Activated CD8-positive, alpha-beta T cell treated with anti-CD3 and anti-CD28 coated beads for 36 hours (primary cell): ENCODE data around the gene CDC37L1. TPM values are rescaled to one million over a fixed set of nuclear protein-coding genes. Genes with fewer than 3 reads are reported as not detected.

ENCODE experiments used
- ATAC-seq: fragments of 200-7000 bp; cut with Tn5 transposase; one replicate; pipeline ENCODE4 v1.10.0; 2021; ENCODE audit warnings: mild to moderate bottlenecking, moderate library complexity
- CTCF ChIA-PET: fragments of 350-600 bp; sonication (Branson Sonifier 250); formaldehyde crosslinking; loops from one replicate; lab custom pipeline; 2021; ENCODE audit warnings: antibody characterized with exemption; lab: Charles Lee
- POLR2A ChIA-PET: fragments of 350-600 bp; sonication (Branson Sonifier 250); formaldehyde crosslinking; loops from one replicate; lab custom pipeline; 2021; ENCODE audit warnings: antibody characterized with exemption; lab: Charles Lee
- DNase-seq: peaks from one replicate; pipeline ENCODE4 v3.0.0-alpha.2; 2020
- H3K27ac Mint-ChIP-seq: one replicate; pipeline ENCODE4 v1.8.0; 2021; ENCODE audit warnings: mild to moderate bottlenecking, mixed read lengths
- H3K27me3 Mint-ChIP-seq: one replicate; pipeline ENCODE4 v1.8.0; 2021; ENCODE audit warnings: mixed read lengths
- H3K36me3 Mint-ChIP-seq: one replicate; pipeline ENCODE4 v1.8.0; 2021; ENCODE audit warnings: low read depth, mixed read lengths
- H3K4me1 Mint-ChIP-seq: one replicate; pipeline ENCODE4 v1.8.0; 2021; ENCODE audit warnings: low read depth, mixed read lengths
- H3K4me3 Mint-ChIP-seq: one replicate; pipeline ENCODE4 v1.8.0; 2021; ENCODE audit warnings: mild to moderate bottlenecking, moderate library complexity, mixed read lengths
- H3K9me3 Mint-ChIP-seq: one replicate; pipeline ENCODE4 v1.8.0; 2021; ENCODE audit warnings: mixed read lengths
- intact Hi-C: fragments of 100-400 bp; cut with micrococcal nuclease; formaldehyde crosslinking; loops from one replicate; pipeline ENCODE4 v1.10.0; 2022
- total RNA-seq, 2 experiments: library from RNA; stranded (reverse); gene quantifications; one replicate each; pipeline ENCODE4 v1.2.3, GENCODE V29; 2021
- TF ChIP-seq, protein P1 (sequence below): fragments of 200-600 bp; IDR thresholded peaks from one replicate; pipeline ENCODE4 v1.8.0; 2022; ENCODE audit warnings: antibody characterized with exemption, mild to moderate bottlenecking

The CDC37L1 gene
- total RNA-seq, 2 experiments from 2014 or later: 10.0 to 10.2 TPM

GRCh38 chr9:4666042-4666699 lies 13.2 kb upstream of the CDC37L1 start, which contains the start of gene SPATA6L:
Gene SPATA6L, minus strand, starts transcription at chr9:4666480. Its CDS starts 230 bp downstream, at chr9:4666250.
- DNase-seq (peak; percentile 54), ATAC-seq (peak; percentile 37)
- intact Hi-C loops: no loop called here
- peak within 1 kb of the TSS; percentile 70 for H3K4me3 Mint-ChIP-seq
- H3K36me3 Mint-ChIP-seq: no peaks in the 10 kb centered on the region
- ChIA-PET CTCF (interaction anchor here (1.0 to 2.0 kb wide), 5 partner anchors 10 to 62 kb away, joined by 3 to 8 read pairs (median 3); no protein-coding TSS in a partner anchor), POLR2A (interaction anchor here (0.7 to 2.0 kb wide), 6 partner anchors 11 to 74 kb away, joined by 3 to 5 read pairs (median 4); partner anchors contain the start of genes AK3 and CDC37L1)
- peaks cover 72% of the 10 kb centered on the region for H3K4me1 Mint-ChIP-seq
- no peaks in the 10 kb centered on the region for H3K27me3 Mint-ChIP-seq
- no peaks in the 10 kb centered on the region for H3K9me3 Mint-ChIP-seq
- TF ChIP-seq, protein P1, sequence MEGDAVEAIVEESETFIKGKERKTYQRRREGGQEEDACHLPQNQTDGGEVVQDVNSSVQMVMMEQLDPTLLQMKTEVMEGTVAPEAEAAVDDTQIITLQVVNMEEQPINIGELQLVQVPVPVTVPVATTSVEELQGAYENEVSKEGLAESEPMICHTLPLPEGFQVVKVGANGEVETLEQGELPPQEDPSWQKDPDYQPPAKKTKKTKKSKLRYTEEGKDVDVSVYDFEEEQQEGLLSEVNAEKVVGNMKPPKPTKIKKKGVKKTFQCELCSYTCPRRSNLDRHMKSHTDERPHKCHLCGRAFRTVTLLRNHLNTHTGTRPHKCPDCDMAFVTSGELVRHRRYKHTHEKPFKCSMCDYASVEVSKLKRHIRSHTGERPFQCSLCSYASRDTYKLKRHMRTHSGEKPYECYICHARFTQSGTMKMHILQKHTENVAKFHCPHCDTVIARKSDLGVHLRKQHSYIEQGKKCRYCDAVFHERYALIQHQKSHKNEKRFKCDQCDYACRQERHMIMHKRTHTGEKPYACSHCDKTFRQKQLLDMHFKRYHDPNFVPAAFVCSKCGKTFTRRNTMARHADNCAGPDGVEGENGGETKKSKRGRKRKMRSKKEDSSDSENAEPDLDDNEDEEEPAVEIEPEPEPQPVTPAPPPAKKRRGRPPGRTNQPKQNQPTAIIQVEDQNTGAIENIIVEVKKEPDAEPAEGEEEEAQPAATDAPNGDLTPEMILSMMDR: no peak
- H3K27ac Mint-ChIP-seq: peak within 1 kb of the TSS; percentile 27

DNA sequence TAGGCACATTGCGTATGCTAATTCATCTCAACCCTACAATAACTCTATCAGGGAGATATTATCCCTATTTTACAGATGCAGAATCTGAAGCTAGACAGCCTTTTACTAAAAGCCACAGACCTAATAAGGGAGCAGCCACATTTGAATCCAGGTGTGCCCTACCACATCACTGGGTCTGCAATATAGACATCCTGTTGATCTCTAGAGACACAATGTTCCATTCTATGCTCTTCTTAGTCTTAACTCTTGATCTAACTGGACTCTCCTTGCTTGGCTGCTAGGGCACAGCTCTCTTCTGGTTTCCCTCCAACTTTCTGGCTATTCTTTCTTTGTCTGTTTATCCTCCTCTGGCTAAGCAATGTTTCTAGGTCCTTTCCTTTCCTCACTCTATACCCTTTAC lies 11.7 kb upstream of the CDC37L1 start:
- Mint-ChIP-seq H3K27ac (no peak overlapping the region), H3K9me3 (no peaks in the 10 kb centered on the region), H3K4me3 (no peak overlapping the region), H3K4me1 (peaks cover 64% of the 10 kb centered on the region), H3K27me3 (no peaks in the 10 kb centered on the region), H3K36me3 (no peaks in the 10 kb centered on the region)
- TF ChIP-seq, protein P1: no peak
- POLR2A ChIA-PET: no interaction called here
- no peak for DNase-seq
- no peak for ATAC-seq
- intact Hi-C loops: no loop called here
- CTCF ChIA-PET: no interaction called here

GRCh38 chr9:4668604-4669003 lies 10.8 kb upstream of the CDC37L1 start:
- Mint-ChIP-seq H3K4me3 (no peak overlapping the region), H3K27ac (no peak overlapping the region), H3K27me3 (no peaks in the 10 kb centered on the region), H3K9me3 (no peaks in the 10 kb centered on the region), H3K4me1 (peaks cover 55% of the 10 kb centered on the region), H3K36me3 (no peaks in the 10 kb centered on the region)
- intact Hi-C loops: no loop called here
- TF ChIP-seq, protein P1: no peak
- CTCF ChIA-PET: no interaction called here
- POLR2A ChIA-PET: interaction anchor here (0.7 kb wide), 1 partner anchor 73 kb away, joined by 3 read pairs; the partner anchor contains the start of gene AK3
- ATAC-seq (no peak), DNase-seq (no peak)

DNA sequence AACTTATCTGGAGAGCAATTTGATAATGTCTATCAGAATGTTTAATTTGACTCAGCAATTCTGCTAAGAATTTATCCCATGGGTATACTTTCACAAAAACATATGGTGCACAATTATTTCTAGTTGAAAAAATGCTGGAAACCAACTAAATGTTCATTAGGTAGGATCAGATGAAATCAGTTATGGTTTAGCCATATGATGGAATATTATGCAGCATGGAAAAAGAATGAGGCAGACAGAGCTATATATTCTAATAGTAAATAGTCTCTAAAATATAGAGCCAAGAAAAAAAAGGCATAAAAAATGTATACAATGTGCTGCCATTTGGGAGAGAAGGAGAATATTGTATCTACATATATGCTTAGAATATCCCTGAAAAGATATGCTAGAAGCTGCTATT lies 9.5 kb upstream of the CDC37L1 start:
- no peak overlapping the region for H3K4me3 Mint-ChIP-seq
- H3K27me3 Mint-ChIP-seq: no peaks in the 10 kb centered on the region
- ATAC-seq (no peak), DNase-seq (no peak)
- H3K4me1 Mint-ChIP-seq: peaks cover 44% of the 10 kb centered on the region
- no peak overlapping the region for H3K27ac Mint-ChIP-seq
- no peaks in the 10 kb centered on the region for H3K36me3 Mint-ChIP-seq
- ChIA-PET CTCF (no interaction called here), POLR2A (interaction anchor here (0.7 kb wide), 1 partner anchor 71 kb away, joined by 4 read pairs; no protein-coding TSS in a partner anchor)
- no peaks in the 10 kb centered on the region for H3K9me3 Mint-ChIP-seq
- intact Hi-C loops: no loop called here
- TF ChIP-seq, protein P1: no peak

- Mint-ChIP-seq H3K27me3 (no peaks in the 10 kb centered on the region), H3K4me3 (no peak overlapping the region), H3K27ac (peak overlapping the region; percentile 26), H3K9me3 (no peaks in the 10 kb centered on the region), H3K4me1 (peaks cover 37% of the 10 kb centered on the region), H3K36me3 (no peaks in the 10 kb centered on the region)
- no peak for ATAC-seq
- intact Hi-C loops: no loop called here
- TF ChIP-seq, protein P1: no peak
- ChIA-PET POLR2A (interaction anchor here (1.5 kb wide), 1 partner anchor 13 kb away, joined by 3 read pairs; no protein-coding TSS in a partner anchor), CTCF (no interaction called here)
- no peak for DNase-seq
Measured at GRCh38 chr9:4670591-4670990, 8.8 kb upstream of the CDC37L1 start.
